Fibroblast of lung (primary cell): ENCODE measurements around the gene ZFP36L1. TPM values are rescaled to one million over a fixed set of nuclear protein-coding genes. Genes with fewer than 3 reads are reported as not detected.

Experiments
- DNase-seq, 2 donors: peaks; one replicate each; pipeline versions ENCODE4 v3.0.0 to v3.0.0-alpha.2; 2010; ENCODE audit warnings: low read depth in 2 of 2
- H2AFZ ChIP-seq: 2 replicates; pipeline ENCODE4 v1.5.1; 2012; ENCODE audit warnings: low read length, control low read depth, inconsistent platforms
- H3K27ac ChIP-seq: 2 replicates; pipeline ENCODE4 v1.5.1; 2011; ENCODE audit warnings: low read length, control low read depth; ENCODE audit not compliant: insufficient read depth
- H3K27me3 ChIP-seq: 2 replicates; pipeline ENCODE4 v1.5.1; 2011; ENCODE audit warnings: mild to moderate bottlenecking, low read length; ENCODE audit not compliant: control insufficient read depth, insufficient read depth
- H3K36me3 ChIP-seq: 2 replicates; pipeline ENCODE4 v1.5.1; 2011; ENCODE audit warnings: low read length; ENCODE audit not compliant: control insufficient read depth, insufficient read depth
- H3K4me1 ChIP-seq: 2 replicates; pipeline ENCODE4 v1.5.1; 2011; ENCODE audit warnings: low read length; ENCODE audit not compliant: control insufficient read depth, insufficient read depth; ENCODE audit errors: extremely low read depth
- H3K4me2 ChIP-seq: 2 replicates; pipeline ENCODE4 v1.5.1; 2011; ENCODE audit warnings: low read length, control low read depth; ENCODE audit not compliant: insufficient read depth; ENCODE audit errors: extremely low read depth
- H3K4me3 ChIP-seq, 4 experiments: fragments of 200-600 bp in 1 of 4; sonication (generic) in 1 of 4; replicated peaks in 1 of 4; 2 replicates each; pipeline ENCODE4 v1.5.1; 2011 to 2016; ENCODE audit warnings: low read length in 4 of 4, low read depth in 3 of 4, mild to moderate bottlenecking in 3 of 4, control low read depth in 2 of 4, inconsistent platforms in 1 of 4, mixed read lengths in 1 of 4; ENCODE audit not compliant: insufficient read depth in 1 of 4; ENCODE audit errors: control extremely low read depth in 1 of 4
- H3K79me2 ChIP-seq: 2 replicates; pipeline ENCODE4 v1.5.1; 2012; ENCODE audit warnings: mild to moderate bottlenecking, low read length, inconsistent platforms; ENCODE audit not compliant: control insufficient read depth, insufficient read depth
- H3K9ac ChIP-seq: 2 replicates; pipeline ENCODE4 v1.5.1; 2011; ENCODE audit warnings: mild to moderate bottlenecking, low read length, control low read depth; ENCODE audit not compliant: insufficient read depth
- H3K9me3 ChIP-seq: 2 replicates; pipeline ENCODE4 v1.5.1; 2012; ENCODE audit warnings: low read depth, low read length; ENCODE audit not compliant: control insufficient read depth, insufficient read depth
- H4K20me1 ChIP-seq: 2 replicates; pipeline ENCODE4 v1.5.1; 2011; ENCODE audit warnings: low read length; ENCODE audit not compliant: control insufficient read depth, insufficient read depth; ENCODE audit errors: extremely low read depth
- EZH2 ChIP-seq: IDR thresholded peaks from 2 replicates; pipeline ENCODE4 v1.5.1; 2012; ENCODE audit warnings: low read length, control low read depth, mild to moderate bottlenecking; ENCODE audit errors: missing control alignments
- polyA plus RNA-seq, 2 donors: library from polyadenylated mRNA; depleted of rRNA in 1 of 2; stranded (reverse) in 1 of 2; unstranded in 1 of 2; fragments of >200 nt; gene quantifications; 2 replicates each; pipeline ENCODE4 v1.2.1, GENCODE V29; 2011 to 2012; ENCODE audit warnings: missing spikeins in 1 of 2
- total RNA-seq: library from RNA; depleted of rRNA; stranded (reverse); fragments of >200 nt; gene quantifications from 2 replicates; pipeline ENCODE4 v1.2.1, GENCODE V29; 2014
- TF ChIP-seq, protein P1 (sequence below), 2 donors: IDR thresholded peaks in 1 of 2; conservative IDR thresholded peaks in 1 of 2; 1 replicate in 1 of 2; 2 replicates in 1 of 2; pipeline ENCODE4 v1.5.1; 2011 to 2012; ENCODE audit warnings: low read length in 2 of 2, control low read depth in 1 of 2, inconsistent platforms in 1 of 2, low read depth in 1 of 2, mild to moderate bottlenecking in 1 of 2

ZFP36L1 gene
- total and polyA plus RNA-seq, 2 donors (not counting 1 experiment from before 2014, with no cell fraction given), result 22.0 to 41.7 TPM

DNA sequence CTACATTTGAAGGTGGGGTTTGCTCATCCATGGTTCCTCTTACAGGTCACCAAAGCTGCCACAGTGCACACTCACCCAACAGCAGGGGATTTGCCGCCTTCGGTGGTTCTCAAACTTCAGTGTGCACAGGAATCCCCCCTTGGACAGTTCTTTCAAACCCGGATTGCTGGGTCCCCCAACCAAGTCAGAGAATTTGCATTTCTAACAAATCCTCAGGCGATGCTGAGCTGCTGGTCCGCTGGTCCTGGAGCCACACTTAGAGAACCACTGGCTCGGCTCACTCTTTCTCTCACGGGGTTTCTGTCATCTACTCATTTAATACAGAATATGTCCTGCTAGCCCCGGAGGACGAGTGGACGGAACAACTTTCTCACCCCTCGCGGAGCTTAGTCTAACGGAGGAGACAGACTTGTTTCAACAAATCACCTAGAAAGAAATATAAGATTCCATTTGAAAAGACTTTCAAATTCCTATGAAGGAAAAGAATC lies 24.1 kb upstream of the ZFP36L1 start:
- peak overlapping the region in 1 of 4 experiments; percentile 56 for H3K4me3 ChIP-seq
- H3K79me2 ChIP-seq, result peaks cover 8% of the 10 kb centered on the region
- H4K20me1 ChIP-seq, result no peaks in the 10 kb centered on the region
- no peak for DNase-seq
- peaks cover 18% of the 10 kb centered on the region for H3K4me1 ChIP-seq
- TF ChIP-seq, protein P1, sequence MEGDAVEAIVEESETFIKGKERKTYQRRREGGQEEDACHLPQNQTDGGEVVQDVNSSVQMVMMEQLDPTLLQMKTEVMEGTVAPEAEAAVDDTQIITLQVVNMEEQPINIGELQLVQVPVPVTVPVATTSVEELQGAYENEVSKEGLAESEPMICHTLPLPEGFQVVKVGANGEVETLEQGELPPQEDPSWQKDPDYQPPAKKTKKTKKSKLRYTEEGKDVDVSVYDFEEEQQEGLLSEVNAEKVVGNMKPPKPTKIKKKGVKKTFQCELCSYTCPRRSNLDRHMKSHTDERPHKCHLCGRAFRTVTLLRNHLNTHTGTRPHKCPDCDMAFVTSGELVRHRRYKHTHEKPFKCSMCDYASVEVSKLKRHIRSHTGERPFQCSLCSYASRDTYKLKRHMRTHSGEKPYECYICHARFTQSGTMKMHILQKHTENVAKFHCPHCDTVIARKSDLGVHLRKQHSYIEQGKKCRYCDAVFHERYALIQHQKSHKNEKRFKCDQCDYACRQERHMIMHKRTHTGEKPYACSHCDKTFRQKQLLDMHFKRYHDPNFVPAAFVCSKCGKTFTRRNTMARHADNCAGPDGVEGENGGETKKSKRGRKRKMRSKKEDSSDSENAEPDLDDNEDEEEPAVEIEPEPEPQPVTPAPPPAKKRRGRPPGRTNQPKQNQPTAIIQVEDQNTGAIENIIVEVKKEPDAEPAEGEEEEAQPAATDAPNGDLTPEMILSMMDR (conservative IDR thresholded peaks at IDR 0.05 in 1 of 2, IDR thresholded peaks at IDR 0.05 in 1 of 2; ENCODE audit: low read depth in 1 of 2, low read length in 2 of 2), result no peak
- TF ChIP-seq EZH2, result no peak
- H3K4me2 ChIP-seq, result no peak overlapping the region
- no peaks in the 10 kb centered on the region for H3K9me3 ChIP-seq
- H2AFZ ChIP-seq, result no peak overlapping the region
- H3K36me3 ChIP-seq, result peaks cover 2% of the 10 kb centered on the region
- H3K9ac ChIP-seq, result no peak overlapping the region
- H3K27me3 ChIP-seq, result no peaks in the 10 kb centered on the region
- peak overlapping the region; percentile 29 for H3K27ac ChIP-seq

DNA sequence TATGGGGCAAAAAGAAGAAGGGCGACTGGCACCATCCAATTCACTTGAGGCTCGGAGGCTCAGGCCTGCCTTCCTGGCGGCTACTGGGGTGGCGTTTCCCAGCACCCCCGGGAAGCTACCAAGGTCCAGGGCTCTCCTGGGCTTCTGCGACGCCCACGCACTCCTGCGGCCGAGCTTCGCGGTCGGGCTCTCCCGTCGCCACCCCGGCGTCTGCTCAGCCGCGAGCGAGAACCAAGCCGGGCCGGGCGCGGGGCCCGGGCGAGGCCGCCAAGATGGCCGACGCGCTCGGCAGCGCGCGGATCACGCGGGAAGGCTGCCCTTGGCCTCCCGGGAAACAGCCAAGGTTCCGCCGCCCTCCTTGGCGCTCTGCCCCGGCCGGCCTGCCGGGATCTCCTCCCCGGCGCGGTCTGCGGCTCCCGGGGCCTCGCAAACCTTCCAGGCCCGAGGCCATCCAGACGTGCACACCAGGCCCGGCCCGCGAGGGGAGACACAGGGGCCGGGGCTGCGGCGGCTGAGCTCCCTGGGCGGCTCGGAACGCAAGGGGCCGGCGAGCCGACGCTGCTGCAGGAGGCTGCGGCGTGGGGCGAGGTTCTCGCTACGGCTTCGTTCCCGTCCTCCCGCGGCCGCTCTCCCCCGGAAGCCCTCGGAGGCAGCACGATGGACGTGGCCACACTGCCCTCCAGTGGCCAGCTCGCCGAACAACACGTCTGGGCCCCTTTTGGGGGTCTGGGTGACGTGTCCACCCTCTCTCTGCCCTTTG lies 23.5 kb upstream of the ZFP36L1 start:
- peak overlapping the region in 3 of 4 experiments; percentile 32 to 56 (median 40) for H3K4me3 ChIP-seq
- peak overlapping the region; percentile 73 for H3K4me2 ChIP-seq
- DNase-seq, result peak; percentile 88 to 91
- TF ChIP-seq, protein P1 (conservative IDR thresholded peaks at IDR 0.05 in 1 of 2, IDR thresholded peaks at IDR 0.05 in 1 of 2; ENCODE audit: low read depth in 1 of 2, low read length in 2 of 2), result peak; percentile 81 to 86
- TF ChIP-seq EZH2, result no peak
- peaks cover 8% of the 10 kb centered on the region for H3K79me2 ChIP-seq
- peaks cover 2% of the 10 kb centered on the region for H3K36me3 ChIP-seq
- peak overlapping the region; percentile 47 for H2AFZ ChIP-seq
- H3K4me1 ChIP-seq, result peaks cover 18% of the 10 kb centered on the region
- peak overlapping the region; percentile 93 for H3K27ac ChIP-seq
- H3K9me3 ChIP-seq, result no peaks in the 10 kb centered on the region
- no peaks in the 10 kb centered on the region for H3K27me3 ChIP-seq
- H3K9ac ChIP-seq, result peak overlapping the region; percentile 80
- H4K20me1 ChIP-seq, result no peaks in the 10 kb centered on the region

DNA sequence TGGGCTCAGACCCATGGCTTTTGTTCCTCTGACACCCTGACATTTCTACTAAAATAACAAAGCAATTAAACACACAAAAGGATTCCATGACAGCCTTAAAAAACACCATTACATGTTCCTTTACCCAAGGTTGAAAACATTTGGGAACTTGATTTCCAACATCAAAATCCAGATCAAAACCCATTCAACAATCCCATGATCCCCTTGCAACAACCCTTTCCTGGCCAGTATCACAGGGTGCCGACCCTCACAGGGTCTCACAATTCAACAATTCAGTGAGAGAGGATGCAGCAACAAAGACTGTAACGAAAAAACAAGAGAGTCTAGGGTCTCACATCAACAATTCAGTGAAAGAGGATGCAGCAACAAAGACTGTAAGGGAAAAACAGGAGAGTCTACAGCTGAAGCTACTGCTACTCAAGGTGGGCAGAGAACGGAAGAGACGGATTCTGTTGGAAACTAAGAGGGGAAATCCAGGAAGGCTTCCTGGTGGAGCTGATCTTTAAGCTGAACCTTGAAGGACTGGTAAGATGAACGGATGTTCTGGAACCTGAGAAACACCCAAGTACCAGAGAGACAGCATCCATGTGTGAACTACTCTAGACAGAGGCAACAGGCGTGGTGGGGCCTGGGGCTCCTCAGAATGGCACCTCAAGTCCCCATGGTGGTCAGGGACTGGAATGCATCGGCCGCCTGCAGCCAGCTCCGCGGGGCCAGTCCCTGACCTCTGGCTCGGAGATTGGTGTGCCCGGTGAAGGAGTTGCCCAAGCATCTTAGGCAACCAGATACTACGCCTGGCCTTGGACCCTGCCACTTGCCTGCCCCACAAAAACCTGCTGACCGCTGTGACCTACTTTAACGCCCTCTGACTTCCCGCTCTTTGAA lies 22.7 kb upstream of the ZFP36L1 start:
- Histone ChIP-seq H2AFZ (peak overlapping the region; percentile 47), H3K4me2 (peak overlapping the region; percentile 91), H3K27me3 (no peaks in the 10 kb centered on the region), H3K4me1 (peaks cover 18% of the 10 kb centered on the region), H3K36me3 (peaks cover 2% of the 10 kb centered on the region), H4K20me1 (no peaks in the 10 kb centered on the region), H3K79me2 (peaks cover 8% of the 10 kb centered on the region), H3K27ac (peak overlapping the region; percentile 93), H3K9me3 (no peaks in the 10 kb centered on the region), H3K9ac (peak overlapping the region; percentile 80), H3K4me3 (peak overlapping the region in 2 of 4 experiments; percentile 11 to 56)
- no peak for DNase-seq
- no peak for TF ChIP-seq EZH2
- TF ChIP-seq, protein P1 (conservative IDR thresholded peaks at IDR 0.05 in 1 of 2, IDR thresholded peaks at IDR 0.05 in 1 of 2; ENCODE audit: low read depth in 1 of 2, low read length in 2 of 2), result no peak
